GM12874 (cell line): ENCODE results near the gene LOC101059915.

Experiments
- CTCF ChIP-seq: IDR thresholded peaks from 2 replicates; pipeline ENCODE4 v1.5.1; 2011; ENCODE audit warnings: low read depth, mild to moderate bottlenecking, control low read depth, low read length, moderate library complexity; ENCODE audit not compliant: insufficient read depth

Gene LOC101059915

DNA sequence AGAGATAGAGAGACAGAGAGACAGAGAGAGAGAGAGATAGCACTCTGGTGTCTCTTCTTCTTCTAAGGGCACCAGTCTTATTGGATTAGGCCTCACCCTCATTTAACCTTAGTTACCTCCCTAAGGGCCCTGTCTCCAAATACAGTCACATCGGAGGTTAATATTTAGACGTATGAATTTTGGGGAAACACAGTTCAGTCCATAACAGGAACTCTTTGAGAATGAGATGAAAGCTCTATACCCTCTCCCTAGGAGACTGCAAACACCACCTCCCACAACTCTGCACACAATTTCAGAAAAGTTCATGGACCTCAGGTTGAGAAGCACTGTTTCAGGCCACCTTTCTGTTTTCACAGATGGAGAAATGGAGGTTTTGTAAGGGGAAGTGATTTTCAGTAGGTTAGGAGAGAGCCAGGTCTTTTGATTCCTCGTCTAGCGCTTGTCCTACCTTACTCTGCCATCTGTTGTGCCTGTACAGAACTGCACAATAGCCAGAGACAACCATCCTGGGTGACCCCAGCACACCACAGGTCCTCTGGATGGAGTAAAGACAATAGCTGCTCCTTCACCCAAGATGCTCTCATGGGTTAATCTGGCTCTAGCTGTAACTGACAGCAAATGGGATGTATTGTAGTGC is 16.9 kb upstream of the LOC101059915 start:
- peak; percentile 37 for TF ChIP-seq CTCF

DNA sequence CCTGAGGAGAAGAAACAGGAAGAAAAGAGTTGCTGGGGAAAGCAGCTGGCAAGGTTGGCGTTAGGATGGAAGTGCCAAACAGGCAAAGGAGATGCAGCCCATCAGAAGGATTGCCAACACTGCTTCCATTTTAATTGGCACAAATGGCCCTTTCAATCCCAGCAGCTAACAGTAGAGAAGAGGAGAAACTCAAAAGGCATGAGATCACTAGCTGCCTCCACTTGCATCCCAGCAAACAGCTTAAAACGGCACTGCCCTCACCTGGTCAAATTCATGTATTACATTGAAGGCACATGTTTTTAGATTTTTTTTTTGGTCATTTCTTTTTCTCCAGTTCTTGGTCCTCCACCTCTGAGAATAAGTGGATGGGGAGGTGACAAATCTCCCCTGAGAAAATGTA is 14.9 kb upstream of the LOC101059915 start:
- TF ChIP-seq CTCF, result peak; percentile 40; the same call in 1 of the 2 replicates

DNA sequence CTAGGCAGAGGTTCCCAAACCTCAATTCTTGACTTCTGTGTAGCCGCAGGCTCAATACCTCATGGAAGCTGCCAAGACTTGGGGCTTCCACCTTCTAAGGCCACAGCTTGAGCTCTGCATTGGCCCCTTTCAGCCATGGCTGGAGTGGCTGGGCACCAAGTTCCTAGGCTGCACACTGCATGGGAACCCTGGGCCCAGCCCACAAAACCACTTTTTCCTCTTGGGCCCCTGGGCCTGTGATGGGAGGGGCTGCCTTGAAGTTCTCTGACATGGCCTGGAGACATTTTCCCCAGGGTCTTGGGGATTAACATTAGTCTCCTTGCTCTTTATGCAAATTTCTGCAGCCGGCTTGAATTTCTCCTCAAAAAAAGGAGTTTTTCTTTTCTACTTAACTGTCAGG is 14.0 kb upstream of the LOC101059915 start:
- no peak for TF ChIP-seq CTCF

DNA sequence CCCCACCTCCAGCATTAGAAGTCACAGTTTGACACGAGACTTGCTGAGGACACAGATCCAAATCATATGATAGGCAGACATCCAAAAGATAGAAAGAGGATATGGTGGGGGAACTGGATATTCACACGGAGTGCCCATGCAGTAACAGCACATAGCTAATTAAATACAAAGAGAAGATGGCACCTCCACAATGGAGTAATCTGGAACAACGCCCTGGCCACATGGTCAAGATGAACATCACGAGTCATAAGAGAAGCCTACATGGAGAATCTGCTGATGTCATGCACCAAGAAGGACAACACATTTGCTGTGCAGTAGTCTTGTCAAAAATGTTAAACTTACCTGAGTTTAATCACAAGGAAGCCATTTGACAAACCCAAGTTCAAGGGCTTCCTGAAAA is 10.1 kb upstream of the LOC101059915 start:
- no peak for TF ChIP-seq CTCF

- TF ChIP-seq CTCF, result no peak
Measured at GRCh38 chrX:71659342-71659741, 8.0 kb upstream of the LOC101059915 start.

DNA sequence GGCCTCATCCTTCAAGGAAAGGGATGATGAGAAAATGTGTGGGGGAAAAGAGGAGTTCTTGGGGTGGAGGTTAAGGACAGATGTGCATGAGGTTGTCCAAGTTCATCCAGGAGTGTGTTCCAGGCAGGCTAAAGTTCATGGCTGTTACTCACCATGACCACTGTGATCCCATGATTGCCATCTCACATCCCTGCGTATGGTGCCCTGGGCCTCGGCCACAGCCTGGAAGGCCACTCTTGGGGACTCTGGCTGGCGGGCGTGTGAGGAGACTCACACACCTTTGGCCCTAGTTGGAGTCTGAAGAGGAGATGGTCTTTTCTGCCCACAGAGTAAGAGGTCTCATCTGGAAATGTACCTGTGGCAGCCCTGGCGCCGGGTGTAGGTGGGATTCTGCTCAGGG is 7.4 kb upstream of the LOC101059915 start:
- no peak for TF ChIP-seq CTCF

DNA sequence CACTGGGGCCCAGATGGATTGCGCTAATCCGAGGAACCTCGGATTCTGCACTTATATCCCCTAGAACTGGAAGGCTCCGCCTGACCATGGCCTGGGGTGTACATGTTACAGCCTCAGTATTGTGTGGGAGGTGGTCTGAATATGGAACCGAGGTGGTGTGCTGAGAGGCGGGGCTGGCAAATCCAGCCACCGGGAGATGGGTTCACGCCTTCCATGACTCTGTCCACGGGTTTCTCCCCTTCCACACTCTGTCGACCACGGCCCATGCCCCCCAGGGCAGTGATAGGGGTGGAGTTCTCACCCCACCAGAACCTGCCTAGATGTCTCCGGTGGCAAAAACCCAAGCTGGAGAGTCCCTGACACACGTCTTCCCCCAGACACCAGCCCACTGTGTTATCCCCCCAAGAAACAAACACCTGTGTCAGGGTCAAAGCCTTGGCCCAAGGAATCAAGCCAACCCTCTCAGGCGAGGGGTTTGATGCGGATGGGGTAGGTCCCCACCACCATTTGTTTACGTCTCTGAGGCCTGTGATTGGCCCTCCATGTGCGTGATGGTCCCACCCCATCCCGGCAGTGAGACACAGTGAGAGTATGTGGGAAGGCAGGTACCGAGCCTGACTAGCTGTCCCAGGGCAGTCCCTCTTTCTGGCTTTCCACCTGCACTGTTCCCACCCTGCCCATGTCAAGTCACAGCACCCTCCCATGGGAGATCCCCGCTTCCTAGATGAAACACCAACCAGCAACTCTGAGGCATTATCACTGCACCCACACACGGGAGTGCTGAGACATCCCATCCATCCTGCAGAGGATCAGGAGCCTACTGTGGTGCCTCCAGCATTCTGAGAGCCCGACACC is 6.6 kb upstream of the LOC101059915 start:
- TF ChIP-seq CTCF, result no peak
